ENCODE data around the gene ALDH1A3.

The ALDH1A3 gene

DNA sequence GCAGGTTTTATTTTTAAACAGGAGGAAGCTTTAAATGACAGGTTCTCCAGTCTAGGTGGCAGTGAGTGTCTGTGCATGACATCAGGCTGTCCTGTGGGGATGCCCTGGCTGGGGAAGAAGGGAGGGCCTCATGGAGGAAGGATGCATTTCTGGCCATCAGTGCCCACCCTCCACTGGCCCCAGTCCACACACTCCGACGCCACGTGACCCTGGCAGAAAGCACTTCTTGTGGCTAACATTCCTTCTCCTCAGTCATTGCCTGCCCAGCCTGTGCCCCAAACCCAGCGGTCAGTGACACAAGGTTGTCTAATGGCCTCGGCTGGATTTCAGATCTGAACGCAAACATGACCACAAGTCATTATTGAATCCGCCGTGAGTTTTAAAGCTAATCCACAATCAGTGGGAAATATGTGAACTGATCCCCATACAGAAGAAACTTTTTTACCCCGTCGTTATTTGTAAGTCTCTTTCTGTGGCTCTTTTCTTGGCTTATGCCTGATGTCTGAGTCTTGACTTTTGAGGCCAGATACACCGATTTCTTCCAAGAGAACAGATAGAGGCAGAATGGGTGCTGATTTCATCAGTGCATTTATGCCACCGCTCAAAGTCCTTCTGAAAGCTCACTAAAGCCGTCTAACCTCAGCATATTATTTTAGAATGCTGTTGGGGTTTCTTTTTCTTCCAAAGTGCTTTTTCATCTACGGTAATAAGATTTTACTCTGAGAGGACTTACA is 22.2 kb downstream of the ALDH1A3 start:
- DNase-seq (ENCODE audit: low read depth in 2 of 2): no peak

DNA sequence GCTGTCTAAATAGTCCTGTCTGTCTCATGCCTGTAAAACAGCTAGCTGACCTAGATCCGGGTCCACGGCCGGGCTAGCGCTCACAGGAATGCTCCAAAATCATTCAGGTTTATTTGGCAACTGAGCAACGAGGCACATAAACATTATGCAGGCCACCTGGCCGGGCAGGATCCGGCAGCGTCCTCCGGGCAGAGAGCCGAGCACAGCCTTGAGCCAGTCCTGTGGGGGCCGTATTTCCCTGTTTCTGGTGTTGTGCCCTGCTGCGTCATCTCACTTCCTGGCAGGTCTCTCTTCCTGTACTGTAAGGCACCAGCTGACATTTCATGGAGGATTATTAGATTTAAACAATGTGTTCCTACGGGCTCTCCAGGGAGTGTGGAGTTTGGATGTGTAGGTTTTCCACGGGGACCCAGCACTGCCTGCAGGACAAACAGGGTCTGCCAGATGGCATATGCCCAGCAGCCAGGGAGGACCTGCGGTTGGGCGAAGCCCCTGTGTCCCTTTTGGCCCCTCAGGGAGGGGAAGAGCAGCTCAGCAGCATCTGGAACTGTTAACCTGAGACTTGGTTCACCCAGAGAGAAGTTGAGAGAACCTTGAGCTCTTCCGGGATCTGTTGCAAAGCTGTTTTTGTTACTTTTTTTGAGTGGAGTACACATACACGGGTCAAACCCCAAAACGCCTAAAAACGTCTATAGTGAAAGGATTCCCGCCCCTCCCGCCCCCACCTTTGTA is 23.0 kb downstream of the ALDH1A3 start:
- no peak for DNase-seq (ENCODE audit: low read depth in 2 of 2)

DNA sequence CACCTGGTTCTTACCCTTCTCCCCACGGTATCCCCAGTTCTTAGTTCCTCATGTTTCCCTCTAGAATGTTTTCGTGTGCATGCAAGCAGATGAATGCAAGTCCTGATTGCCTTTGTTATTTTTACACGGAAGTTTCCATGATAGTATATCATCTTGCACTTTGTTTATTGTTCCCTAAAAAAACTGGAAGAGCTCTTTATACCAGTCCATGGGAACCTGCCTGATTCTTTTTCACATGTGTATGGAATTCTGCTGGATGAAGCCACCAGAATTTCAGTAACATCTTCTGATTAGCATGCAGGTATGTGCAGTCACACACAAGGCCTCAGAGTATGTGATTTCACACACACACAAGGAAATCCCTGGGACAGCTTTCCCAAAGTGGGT is 23.5 kb downstream of the ALDH1A3 start:
- DNase-seq (ENCODE audit: low read depth in 2 of 2): no peak

DNA sequence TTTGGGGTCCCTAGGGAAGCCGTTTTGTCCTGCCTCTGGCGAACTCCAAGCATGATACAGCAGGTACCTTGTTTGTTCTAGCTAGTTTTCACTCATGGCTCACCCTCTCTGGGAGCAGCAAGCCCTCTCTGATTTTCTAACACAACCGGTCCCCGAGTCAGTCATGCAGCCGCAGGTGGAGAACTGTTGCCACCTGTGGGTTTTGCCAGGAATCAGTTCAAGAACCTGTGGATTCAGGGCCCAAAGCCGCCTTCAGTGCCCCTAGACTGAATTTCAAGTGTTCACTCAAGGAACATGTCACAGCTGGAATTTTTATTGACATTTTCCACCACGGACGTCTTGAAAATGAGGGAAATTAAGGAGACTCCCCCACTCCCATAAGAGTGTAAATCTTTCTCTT is 26.2 kb downstream of the ALDH1A3 start:
- DNase-seq (ENCODE audit: low read depth in 2 of 2): no peak

DNA sequence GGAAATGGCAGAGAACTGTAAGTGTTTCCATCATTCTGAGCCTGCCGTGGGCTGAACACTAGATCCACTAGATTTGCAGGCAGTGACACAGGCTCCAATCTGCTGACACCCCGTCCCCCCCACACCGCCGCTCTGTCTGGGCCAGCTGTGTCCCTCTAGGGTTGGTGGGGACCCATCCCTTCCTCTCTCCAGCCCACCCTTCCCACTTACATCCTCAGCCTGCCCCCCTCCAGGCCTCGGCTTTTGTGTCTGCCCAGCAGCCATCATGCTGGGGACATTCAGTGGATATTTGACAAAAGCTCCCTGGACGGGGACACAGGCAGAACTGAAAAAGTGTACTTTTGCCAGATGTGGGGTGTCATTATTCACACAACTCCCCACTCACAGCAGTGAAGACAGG is 28.8 kb downstream of the ALDH1A3 start:
- DNase-seq (ENCODE audit: low read depth in 2 of 2): no peak

- no peak for DNase-seq (ENCODE audit: low read depth in 2 of 2)
Observed at GRCh38 chr15:100909565-100909964, 29.9 kb downstream of the ALDH1A3 start.

- DNase-seq (ENCODE audit: low read depth in 2 of 2): no peak
Observed at GRCh38 chr15:100909989-100910955, 30.6 kb downstream of the ALDH1A3 start.

GRCh38 chr15:100911086-100911485 is 31.5 kb downstream of the ALDH1A3 start:
- DNase-seq (ENCODE audit: low read depth in 2 of 2): no peak

DNA sequence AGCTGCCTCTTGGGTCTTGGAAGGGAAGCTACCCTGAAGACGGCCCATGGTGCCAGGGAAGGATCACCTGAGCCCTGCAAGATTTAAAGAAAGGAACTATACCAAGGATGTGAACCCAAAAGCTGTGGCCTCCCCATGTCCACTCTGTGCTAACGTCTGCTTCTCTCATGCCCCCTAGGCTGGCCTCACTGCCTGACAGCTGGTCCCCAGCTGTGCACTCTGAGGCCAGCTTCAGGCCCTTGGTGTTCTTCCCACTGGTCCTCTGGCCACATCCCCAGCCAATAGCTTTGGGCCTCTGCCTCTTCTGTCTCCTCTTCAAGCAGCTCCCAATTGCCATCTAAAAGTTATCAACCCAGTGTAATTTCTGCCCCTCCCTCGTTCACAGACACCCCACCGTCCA is 34.3 kb downstream of the ALDH1A3 start:
- DNase-seq (ENCODE audit: low read depth in 2 of 2): no peak

DNA sequence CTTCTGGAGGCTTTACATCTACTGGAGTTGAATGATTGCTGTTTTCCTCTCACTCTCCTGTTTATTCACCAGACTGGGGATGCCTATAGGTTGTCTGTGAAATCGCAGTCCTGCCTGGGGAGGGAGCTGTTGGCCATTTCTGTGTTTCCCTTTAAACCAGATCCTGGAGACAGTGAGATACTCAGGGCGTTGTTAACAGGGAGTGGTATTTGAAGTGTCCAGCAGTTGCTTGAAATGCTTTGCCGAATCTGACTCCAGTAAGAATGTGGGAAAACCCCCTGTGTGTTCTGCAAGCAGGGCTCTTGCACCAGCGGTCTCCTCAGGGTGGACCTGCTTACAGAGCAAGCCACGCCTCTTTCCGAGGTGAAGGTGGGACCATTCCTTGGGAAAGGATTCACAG is 35.2 kb downstream of the ALDH1A3 start:
- DNase-seq (ENCODE audit: low read depth in 2 of 2): no peak

GRCh38 chr15:100918034-100918689 is 38.5 kb downstream of the ALDH1A3 start:
- peak; percentile 9 to 58 for DNase-seq (ENCODE audit: low read depth in 2 of 2)

- DNase-seq (ENCODE audit: low read depth in 2 of 2): no peak
Observed at GRCh38 chr15:100918690-100919480, 39.3 kb downstream of the ALDH1A3 start, which contains the start of gene LRRK1. LRRK1 (plus strand) TSS chr15:100919357; CDS start chr15:100924633, 5,276 bp downstream.

DNA sequence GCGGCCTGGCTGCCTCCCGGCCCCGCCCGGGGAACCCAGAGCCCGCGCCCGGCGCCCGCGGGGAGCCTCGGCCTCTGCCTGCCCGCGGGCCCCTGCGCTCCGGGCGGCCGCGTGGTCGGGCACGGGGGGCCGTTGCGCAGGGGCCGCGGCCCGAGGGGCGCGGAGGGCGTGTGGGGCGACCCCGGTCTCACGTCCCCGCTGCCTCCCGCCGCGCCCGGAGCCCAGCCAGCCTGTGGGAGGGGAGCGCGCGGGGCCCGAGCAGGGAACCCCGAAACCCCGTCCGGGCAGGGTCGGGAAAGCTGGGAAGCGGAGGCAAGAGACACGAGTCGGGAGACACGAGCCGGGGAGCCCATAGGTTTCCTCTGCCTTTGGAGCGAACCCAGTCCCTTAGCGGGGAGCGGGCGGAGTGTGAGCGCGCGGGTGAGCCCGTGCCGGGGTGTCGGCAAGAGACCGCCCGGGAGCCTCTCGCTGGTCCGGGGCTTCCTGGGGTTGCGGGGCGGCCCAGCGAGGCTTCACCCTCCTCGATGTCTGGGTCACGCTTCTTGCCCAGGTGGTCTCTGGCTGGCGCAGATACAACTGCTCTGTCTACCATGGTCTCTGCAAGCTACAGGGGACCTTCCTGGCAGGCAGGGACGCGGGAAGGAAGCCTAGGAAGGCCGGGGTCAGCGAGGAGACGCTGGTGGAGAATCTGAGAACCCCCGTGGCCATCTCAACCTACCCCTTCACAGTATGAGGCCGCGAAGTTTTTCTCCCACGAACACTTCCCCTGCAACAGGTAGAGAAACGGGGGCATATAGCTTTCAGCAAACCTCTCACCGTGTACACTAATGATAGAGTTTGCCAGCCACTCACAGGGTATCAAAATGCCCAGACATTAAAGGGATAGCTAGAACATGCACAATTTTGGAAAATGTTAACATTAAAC is 40.1 kb downstream of the ALDH1A3 start:
- DNase-seq (ENCODE audit: low read depth in 2 of 2): no peak

DNA sequence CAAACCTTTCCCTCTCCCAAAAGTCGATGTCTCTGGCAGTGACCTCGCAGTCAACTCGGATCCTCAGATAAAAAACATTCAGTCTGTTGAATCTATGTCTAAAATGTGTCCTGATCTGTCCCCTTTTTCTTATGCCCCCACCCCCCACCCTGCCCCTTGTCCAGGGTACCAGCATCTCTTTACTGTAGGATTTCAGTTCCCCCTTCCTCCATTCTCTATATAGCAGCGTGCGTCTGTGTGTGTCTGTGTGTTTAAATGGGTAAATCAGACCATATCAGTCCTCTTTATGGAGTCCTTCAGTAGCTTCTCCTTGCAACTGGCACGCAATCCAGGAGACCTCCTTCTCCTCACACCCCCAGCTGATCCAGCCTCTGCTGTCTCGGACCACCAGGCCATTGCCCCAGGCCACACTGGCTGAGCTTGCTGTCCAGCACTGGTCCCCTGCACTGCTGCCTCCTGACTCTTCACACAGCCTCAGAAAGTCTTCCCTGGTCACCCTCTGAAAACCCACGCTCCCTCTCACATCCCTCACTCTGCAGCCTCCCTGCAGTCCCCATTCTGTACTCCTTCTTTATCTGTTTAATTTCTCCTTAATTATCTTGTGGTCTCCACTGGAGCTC is 41.0 kb downstream of the ALDH1A3 start:
- no peak for DNase-seq (ENCODE audit: low read depth in 2 of 2)

- no peak for DNase-seq (ENCODE audit: low read depth in 2 of 2)
Observed at GRCh38 chr15:100922192-100923040, 42.8 kb downstream of the ALDH1A3 start.

- no peak for DNase-seq (ENCODE audit: low read depth in 2 of 2)
Observed at GRCh38 chr15:100923076-100923475, 43.4 kb downstream of the ALDH1A3 start.

- DNase-seq (ENCODE audit: low read depth in 2 of 2): no peak
Observed at GRCh38 chr15:100923902-100924301, 44.3 kb downstream of the ALDH1A3 start.

- DNase-seq (ENCODE audit: low read depth in 2 of 2): no peak
Observed at GRCh38 chr15:100924436-100924835, 44.8 kb downstream of the ALDH1A3 start.
